Heart right ventricle (tissue), 16 donors: ENCODE data around the gene ATG2A. TPM values are rescaled to one million over a fixed set of nuclear protein-coding genes. Genes with fewer than 3 reads are reported as not detected.
"Not testable (repeated sequence)": the region's sequence is repeated elsewhere in the genome, so short reads cannot be mapped to it uniquely, and the experiment has no call there.

Experiments
- ATAC-seq, 8 donors: fragments of 200-7000 bp; cut with Tn5 transposase; one replicate each; pipeline ENCODE4 v1.9.1; 2020; ENCODE audit warnings: mild to moderate bottlenecking in 8 of 8, moderate library complexity in 8 of 8, moderate number of reproducible peaks in 1 of 8
- DNase-seq, 2 donors: peaks; one replicate each; pipeline ENCODE4 v3.0.0-alpha.2; 2020
- H3K27ac ChIP-seq, 10 donors: fragments of 200-600 bp; sonication (generic) in 2 of 10; one replicate each; pipeline versions ENCODE4 v1.5.0 to v1.8.0; 2020 to 2022; ENCODE audit warnings: mild to moderate bottlenecking in 3 of 10
- H3K27me3 ChIP-seq, 7 donors: fragments of 200-600 bp; one replicate each; pipeline ENCODE4 v1.8.0; 2021 to 2022; ENCODE audit warnings: mild to moderate bottlenecking in 2 of 7
- H3K36me3 ChIP-seq, 9 donors: fragments of 200-600 bp; sonication (generic) in 1 of 9; one replicate each; pipeline versions ENCODE4 v1.5.0 to v1.8.0; 2020 to 2022; ENCODE audit warnings: mild to moderate bottlenecking in 2 of 9
- H3K4me1 ChIP-seq, 9 donors: fragments of 200-600 bp; sonication (generic) in 1 of 9; one replicate each; pipeline versions ENCODE4 v1.5.0 to v1.8.0; 2020 to 2022; ENCODE audit warnings: mild to moderate bottlenecking in 4 of 9
- H3K4me3 ChIP-seq, 10 donors: fragments of 200-600 bp; sonication (generic) in 2 of 10; one replicate each; pipeline versions ENCODE4 v1.5.0 to v1.8.0; 2020 to 2022; ENCODE audit warnings: mild to moderate bottlenecking in 7 of 10, moderate library complexity in 2 of 10
- H3K9me3 ChIP-seq, 11 donors: fragments of 200-600 bp in 10 of 11; sonication (generic) in 2 of 11; one replicate each; pipeline versions ENCODE4 v1.5.0 to v1.8.0; 2013 to 2022; ENCODE audit warnings: mild to moderate bottlenecking in 2 of 11, control low read depth in 1 of 11, moderate library complexity in 1 of 11
- WGBS, 2 donors: extraction: QIAGEN DNeasy Blood & Tissue Kit; methylation state at CpG; one replicate each; pipeline ENCODE4 v1.1.7; 2013; ENCODE audit warnings: inconsistent platforms in 1 of 2; 5-methylcytosine and 5-hydroxymethylcytosine counted together
- intact Hi-C, 10 donors: fragments of 100-400 bp; cut with DNase I; formaldehyde crosslinking; loops; one replicate each; pipeline versions ENCODE4 v1.11.1 to v1.14.2; 2022
- polyA plus RNA-seq, 2 donors: library from polyadenylated mRNA; stranded (reverse); fragments of 200-250 nt; gene quantifications; one replicate each; pipeline ENCODE4 v1.2.3, GENCODE V29; 2013
- total RNA-seq, 10 donors: library from RNA; stranded (reverse); fragmentation: NEBNext Ultra II Directional in 3 of 10; extraction: Animal tissue kit (Norgen Biotek cat#: 25700) in 3 of 10; gene quantifications; one replicate each; pipeline versions ENCODE4 v1.2.1 to v1.2.4, GENCODE V29; 2021 to 2023
- TF ChIP-seq, protein P1 (sequence below), 9 donors: fragments of 200-600 bp; sonication (generic) in 2 of 9; IDR thresholded peaks; one replicate each; pipeline versions ENCODE4 v1.5.0 to v1.8.0; 2021 to 2022; ENCODE audit warnings: antibody characterized with exemption in 9 of 9, mild to moderate bottlenecking in 5 of 9, moderate library complexity in 1 of 9
- donor health status: Arrhythmogenic right ventricular cardiomyopathy.
- donor health status: ischemic (EF 13 %, LVEDD 7.1; RV severe dilation, severe dysfunction).
- donor health status: healthy with polysubstance abuse.
- donor health status: DM: no; HTN: yes; CAD: no.
- donor health status: DM: no; HTN: no; CAD: no.
- donor health status: ischemic (EF 25% LVEDD 6.9; RV normal size, moderate dysfunction).
- donor health status: ischemic (EF 25% LVEDD 5.7; RV mildly dilated, moderate dysfunction).
- donor health status: healthy.
- donor health status: DM: yes; HTN: yes; CAD: no.
- donor health status: Ischemic cardiomyopathy.
- donor health status: ischemic (EF 35%, LVEDD 5.7; RV mildly dilated, moderate dysfunction).
- donor health status: nonischemic (EF 11% LVEDD 7.7; RV severe dilation, severe dysfunction).
- donor health status: DM: yes; HTN: yes; CAD: no.
- donor health status: PGD.
- donor health status: ischemic (EF 29% LVEDD 5.4; RV normal size, mild dysfunction).
- donor health status: nonischemic (EF 23%, LVEDD 6.1; RV moderate dilation, normal function).

ATG2A gene
- total and polyA plus RNA-seq, 12 donors: 12.4 to 18.6 (median 16.0) TPM

DNA sequence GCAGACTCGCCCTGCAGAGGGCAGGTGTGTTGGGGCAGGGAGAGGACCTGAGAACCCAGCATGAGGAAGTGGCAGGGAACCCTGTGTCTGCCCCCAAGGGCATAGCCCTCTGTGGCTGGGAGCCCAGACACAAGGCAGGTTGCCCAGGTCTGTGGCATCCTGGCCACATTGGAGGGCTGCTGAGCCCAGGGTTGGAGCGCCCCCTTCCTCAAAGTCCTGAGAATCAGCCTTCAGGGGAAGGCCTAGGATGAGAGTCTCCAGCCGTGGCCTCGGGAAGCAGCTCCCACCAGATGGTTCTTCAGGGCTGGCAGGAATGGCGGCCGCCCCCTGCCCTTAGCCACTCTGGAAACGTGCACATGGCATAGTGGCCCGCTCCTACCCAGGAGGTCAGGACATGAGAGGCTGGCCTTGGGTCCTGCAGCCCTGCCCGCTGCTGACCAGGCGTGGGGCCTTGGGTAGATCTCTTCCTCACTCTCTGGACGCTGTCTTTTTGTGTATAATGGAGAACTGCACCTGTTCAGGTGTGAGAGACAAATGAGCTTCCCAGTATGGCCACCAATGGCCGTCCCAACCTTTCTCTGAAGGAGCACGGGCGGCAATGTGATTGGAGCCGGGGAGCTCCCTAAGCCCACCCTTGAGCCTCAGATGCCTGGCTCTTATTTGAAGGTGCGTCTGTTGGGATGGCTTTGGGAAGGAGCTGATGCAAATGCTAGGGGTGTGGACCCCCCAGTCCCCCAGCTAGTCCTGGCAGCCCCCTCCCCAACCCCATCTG, 68.0 kb downstream of the ATG2A start:
- Histone ChIP-seq H3K4me3 (no peak overlapping the region), H3K9me3 (no peaks in the 10 kb centered on the region), H3K27me3 (no peaks in the 10 kb centered on the region), H3K27ac (peak overlapping the region; percentile 1 to 96 (median 87)), H3K4me1 (peaks cover 36 to 83% (median 76%) of the 10 kb centered on the region in 9 donors), H3K36me3 (peaks cover 0 to 23% (median 5%) of the 10 kb centered on the region in 9 donors)
- DNase-seq (no peak), ATAC-seq (no peak)
- intact Hi-C loops: loop anchor here in 8 of 10 donors (1.0 to 10.0 kb wide), 9 partner anchors 40 to 268 kb away; partner anchors contain the start of genes ARL2 (in 4 of the 8), BATF2 (in 1 of the 8), SNX15 (in 1 of the 8) and ZNHIT2 (in 1 of the 8)
- TF ChIP-seq, protein P1, sequence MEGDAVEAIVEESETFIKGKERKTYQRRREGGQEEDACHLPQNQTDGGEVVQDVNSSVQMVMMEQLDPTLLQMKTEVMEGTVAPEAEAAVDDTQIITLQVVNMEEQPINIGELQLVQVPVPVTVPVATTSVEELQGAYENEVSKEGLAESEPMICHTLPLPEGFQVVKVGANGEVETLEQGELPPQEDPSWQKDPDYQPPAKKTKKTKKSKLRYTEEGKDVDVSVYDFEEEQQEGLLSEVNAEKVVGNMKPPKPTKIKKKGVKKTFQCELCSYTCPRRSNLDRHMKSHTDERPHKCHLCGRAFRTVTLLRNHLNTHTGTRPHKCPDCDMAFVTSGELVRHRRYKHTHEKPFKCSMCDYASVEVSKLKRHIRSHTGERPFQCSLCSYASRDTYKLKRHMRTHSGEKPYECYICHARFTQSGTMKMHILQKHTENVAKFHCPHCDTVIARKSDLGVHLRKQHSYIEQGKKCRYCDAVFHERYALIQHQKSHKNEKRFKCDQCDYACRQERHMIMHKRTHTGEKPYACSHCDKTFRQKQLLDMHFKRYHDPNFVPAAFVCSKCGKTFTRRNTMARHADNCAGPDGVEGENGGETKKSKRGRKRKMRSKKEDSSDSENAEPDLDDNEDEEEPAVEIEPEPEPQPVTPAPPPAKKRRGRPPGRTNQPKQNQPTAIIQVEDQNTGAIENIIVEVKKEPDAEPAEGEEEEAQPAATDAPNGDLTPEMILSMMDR (IDR thresholded peaks at IDR 0.05): no peak
- 79 to 82% methylated on average over 16 of the region's 16 CpGs for WGBS, 2 donors

DNA sequence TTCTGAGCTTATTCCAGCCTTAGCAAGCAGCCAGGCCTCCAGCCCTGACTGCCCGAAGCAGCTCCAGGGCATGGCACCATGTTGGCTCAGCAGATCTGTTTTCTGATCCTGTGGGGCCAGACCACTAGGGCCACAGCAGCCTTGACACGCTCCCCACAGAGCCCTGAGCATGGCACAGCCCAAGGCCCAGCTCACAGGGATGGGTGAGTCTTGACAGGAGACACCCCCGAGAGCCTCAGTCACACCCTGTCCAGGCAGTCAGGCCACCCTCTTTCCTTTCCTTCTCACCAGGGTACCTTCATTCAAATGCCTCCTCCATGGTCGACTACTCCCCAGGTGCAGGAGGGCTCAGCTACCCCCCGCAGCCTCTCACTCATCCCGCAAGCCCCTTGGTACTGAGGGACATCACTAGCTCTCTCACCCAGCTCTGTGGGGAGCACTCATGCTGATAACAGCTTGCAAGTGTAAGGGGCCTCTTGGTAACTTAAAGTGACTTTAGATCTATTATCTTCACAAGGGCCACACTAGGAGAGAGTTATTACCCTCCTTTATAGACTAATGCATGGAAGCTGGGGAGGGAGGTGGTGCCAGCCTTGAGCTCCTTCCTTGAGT, 68.7 kb downstream of the ATG2A start:
- Histone ChIP-seq H3K4me3 (no peak overlapping the region), H3K27me3 (no peaks in the 10 kb centered on the region), H3K36me3 (peaks cover 0 to 16% (median 2%) of the 10 kb centered on the region in 9 donors), H3K27ac (peak overlapping the region in 8 of 10 donors; percentile 62 to 96 (median 92)), H3K9me3 (no peaks in the 10 kb centered on the region), H3K4me1 (peaks cover 32 to 77% (median 69%) of the 10 kb centered on the region in 9 donors)
- WGBS, 2 donors: 82 to 85% methylated on average over 6 of the region's 6 CpGs
- TF ChIP-seq, protein P1 (IDR thresholded peaks at IDR 0.05): no peak
- DNase-seq (no peak), ATAC-seq (no peak)
- intact Hi-C loops: loop anchor here in 8 of 10 donors (1.0 to 10.0 kb wide), 9 partner anchors 40 to 269 kb away; partner anchors contain the start of genes ARL2 (in 4 of the 8), BATF2 (in 1 of the 8), SNX15 (in 1 of the 8) and ZNHIT2 (in 1 of the 8)

GRCh38 chr11:64846998-64847666, 69.9 kb downstream of the ATG2A start:
- no peaks in the 10 kb centered on the region for H3K9me3 ChIP-seq
- DNase-seq (peak; percentile 93 to 96), ATAC-seq (peak; percentile 82 to 91 (median 88))
- WGBS, 2 donors: 22 to 30% methylated on average over 13 of the region's 13 CpGs
- TF ChIP-seq, protein P1 (IDR thresholded peaks at IDR 0.05): peak; percentile 97 to 100 (median 98)
- peaks cover 32 to 66% (median 57%) of the 10 kb centered on the region in 9 donors for H3K4me1 ChIP-seq
- no peaks in the 10 kb centered on the region for H3K27me3 ChIP-seq
- H3K36me3 ChIP-seq: peaks cover 0 to 5% (median 0%) of the 10 kb centered on the region in 9 donors
- intact Hi-C loops: loop anchor here (1.0 to 10.0 kb wide), 11 partner anchors 45 to 272 kb away; partner anchors contain the start of genes ARL2 (in 4 of the 10), BATF2 (in 1 of the 10), SNX15 (in 1 of the 10) and ZNHIT2 (in 1 of the 10)
- peak overlapping the region in 7 of 10 donors; percentile 42 to 96 (median 94) for H3K27ac ChIP-seq
- H3K4me3 ChIP-seq: no peak overlapping the region

DNA sequence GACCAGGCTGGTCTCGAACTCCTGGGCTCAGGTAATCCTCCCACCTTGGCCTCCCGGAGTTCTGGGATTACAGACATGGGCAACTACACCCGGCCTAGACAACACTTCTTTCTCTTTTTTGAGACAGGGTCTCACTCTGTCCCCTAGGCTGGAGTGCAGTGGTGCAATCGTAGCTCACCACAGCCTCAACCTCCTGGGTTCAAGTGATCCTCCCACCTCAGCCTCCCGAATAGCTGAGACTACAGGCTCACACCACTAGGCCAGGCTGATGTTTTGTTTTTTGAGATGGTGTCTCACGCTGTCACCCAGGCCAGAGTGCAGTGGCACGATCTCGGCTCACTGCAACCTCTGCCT, 71.3 kb downstream of the ATG2A start:
- not testable (repeated sequence) for ATAC-seq

More for the DNA sequence above, 71.3 kb downstream of the ATG2A start:
- not testable (repeated sequence) for H3K4me3 ChIP-seq, DNase-seq, H3K27me3 ChIP-seq, H3K9me3 ChIP-seq, H3K27ac ChIP-seq, H3K36me3 ChIP-seq
- 94 to 96% methylated on average over 8 of the region's 8 CpGs for WGBS, 2 donors
- intact Hi-C loops: loop anchor here in 9 of 10 donors (2.0 to 10.0 kb wide), 11 partner anchors 41 to 273 kb away; partner anchors contain the start of genes ARL2 (in 4 of the 9), BATF2 (in 1 of the 9), SNX15 (in 1 of the 9) and ZNHIT2 (in 1 of the 9)
- H3K4me1 ChIP-seq: peaks cover 26 to 52% (median 43%) of the 10 kb centered on the region in 9 donors
